Liver (tissue), 9 donors: ENCODE measurements around the gene HTR6. TPM values are rescaled to one million over a fixed set of nuclear protein-coding genes. Genes with fewer than 3 reads are reported as not detected.

Source experiments
- DNase-seq: peaks from one replicate; pipeline ENCODE4 v3.0.0-alpha.2; 2017; ENCODE audit warnings: low spot score
- H3K27ac ChIP-seq, 2 donors: one replicate each; pipeline ENCODE4 v1.7.0; 2013; ENCODE audit warnings: inconsistent platforms in 2 of 2, low read length in 2 of 2, control low read depth in 1 of 2, low read depth in 1 of 2, mild to moderate bottlenecking in 1 of 2
- H3K27me3 ChIP-seq, 4 donors: one replicate each; pipeline versions ENCODE4 v1.6.1 to v1.7.0; 2013; ENCODE audit warnings: low read length in 3 of 4, inconsistent platforms in 1 of 4, mild to moderate bottlenecking in 1 of 4, moderate library complexity in 1 of 4; ENCODE audit not compliant: control insufficient read depth in 4 of 4, insufficient read depth in 4 of 4
- H3K36me3 ChIP-seq, 4 donors: one replicate each; pipeline versions ENCODE4 v1.6.1 to v1.7.0; 2013; ENCODE audit warnings: low read length in 3 of 4, mild to moderate bottlenecking in 3 of 4, low read depth in 1 of 4, moderate library complexity in 1 of 4; ENCODE audit not compliant: control insufficient read depth in 4 of 4, insufficient read depth in 3 of 4
- H3K4me1 ChIP-seq, 4 donors: one replicate each; pipeline versions ENCODE4 v1.6.1 to v1.7.0; 2013; ENCODE audit warnings: low read length in 3 of 4, mild to moderate bottlenecking in 3 of 4, moderate library complexity in 1 of 4; ENCODE audit not compliant: control insufficient read depth in 4 of 4, insufficient read depth in 4 of 4
- H3K4me3 ChIP-seq, 3 donors: one replicate each; pipeline versions ENCODE4 v1.6.1 to v1.7.0; 2013; ENCODE audit warnings: low read length in 3 of 3, control low read depth in 1 of 3, low read depth in 1 of 3, mild to moderate bottlenecking in 1 of 3
- H3K9ac ChIP-seq, 2 donors: one replicate each; pipeline ENCODE4 v1.7.0; 2013; ENCODE audit warnings: low read length in 2 of 2, mild to moderate bottlenecking in 2 of 2, moderate library complexity in 2 of 2, control low read depth in 1 of 2, low read depth in 1 of 2
- H3K9me3 ChIP-seq, 4 donors: one replicate each; pipeline versions ENCODE4 v1.6.1 to v1.7.0; 2013; ENCODE audit warnings: low read length in 3 of 4; ENCODE audit not compliant: control insufficient read depth in 4 of 4
- ATF3 ChIP-seq: IDR thresholded peaks from 2 replicates; pipeline ENCODE4 v1.6.1; 2016; ENCODE audit warnings: antibody characterized with exemption
- CTCF ChIP-seq: fragments of 150-350 bp; IDR thresholded peaks from 2 replicates; pipeline ENCODE4 v1.5.1; 2017; ENCODE audit warnings: improper control_type of control experiment, low read depth, low read length; ENCODE audit not compliant: missing input control
- EGR1 ChIP-seq, 2 donors: IDR thresholded peaks; 2 replicates each; pipeline ENCODE4 v1.6.1; 2016 to 2018; ENCODE audit warnings: antibody characterized with exemption in 2 of 2, low read depth in 2 of 2
- FOXA1 ChIP-seq: IDR thresholded peaks from 2 replicates; pipeline ENCODE4 v1.6.1; 2016; ENCODE audit warnings: antibody characterized with exemption
- FOXA2 ChIP-seq: IDR thresholded peaks from 2 replicates; pipeline ENCODE4 v1.6.1; 2016; ENCODE audit warnings: antibody characterized with exemption
- GABPA ChIP-seq, 2 donors: IDR thresholded peaks in 1 of 2; conservative IDR thresholded peaks in 1 of 2; 2 replicates each; pipeline ENCODE4 v1.6.1; 2016; ENCODE audit warnings: antibody characterized with exemption in 2 of 2, mild to moderate bottlenecking in 1 of 2, moderate library complexity in 1 of 2
- HNF4A ChIP-seq, 2 donors: conservative IDR thresholded peaks; 2 replicates each; pipeline ENCODE4 v1.6.1; 2016; ENCODE audit warnings: antibody characterized with exemption in 2 of 2, mild to moderate bottlenecking in 2 of 2
- HNF4G ChIP-seq: IDR thresholded peaks from 2 replicates; pipeline ENCODE4 v1.6.1; 2016; ENCODE audit warnings: antibody characterized with exemption
- JUND ChIP-seq, 2 donors: IDR thresholded peaks; 2 replicates each; pipeline ENCODE4 v1.6.1; 2016; ENCODE audit warnings: antibody characterized with exemption in 2 of 2
- MAX ChIP-seq: IDR thresholded peaks from 2 replicates; pipeline ENCODE4 v1.6.1; 2016; ENCODE audit warnings: antibody characterized with exemption
- NR2F2 ChIP-seq: IDR thresholded peaks from 2 replicates; pipeline ENCODE4 v1.6.1; 2016; ENCODE audit warnings: antibody characterized with exemption
- RAD21 ChIP-seq, 2 donors: IDR thresholded peaks; 2 replicates each; pipeline ENCODE4 v1.6.1; 2016; ENCODE audit warnings: antibody characterized with exemption in 2 of 2, mild to moderate bottlenecking in 2 of 2
- REST ChIP-seq: IDR thresholded peaks from 2 replicates; pipeline ENCODE4 v1.6.1; 2016; ENCODE audit warnings: antibody characterized with exemption, mild to moderate bottlenecking
- RXRA ChIP-seq, 2 donors: IDR thresholded peaks; 2 replicates each; pipeline ENCODE4 v1.6.1; 2017 to 2018; ENCODE audit warnings: antibody characterized with exemption in 2 of 2, mild to moderate bottlenecking in 1 of 2
- SP1 ChIP-seq: IDR thresholded peaks from 2 replicates; pipeline ENCODE4 v1.6.1; 2018; ENCODE audit warnings: antibody characterized with exemption, mild to moderate bottlenecking
- TAF1 ChIP-seq: conservative IDR thresholded peaks from 2 replicates; pipeline ENCODE4 v1.6.1; 2016; ENCODE audit warnings: antibody characterized with exemption, mild to moderate bottlenecking
- YY1 ChIP-seq: IDR thresholded peaks from 2 replicates; pipeline ENCODE4 v1.6.1; 2016; ENCODE audit warnings: antibody characterized with exemption, mild to moderate bottlenecking
- WGBS: extraction: QIAGEN DNeasy Blood & Tissue Kit; methylation state at CpG from one replicate; pipeline ENCODE4 v1.1.7; 2013; 5-methylcytosine and 5-hydroxymethylcytosine counted together
- polyA plus RNA-seq, 2 donors: library from polyadenylated mRNA; stranded (reverse) in 1 of 2; unstranded in 1 of 2; fragments of 200-250 nt in 1 of 2; fragments of >200 nt in 1 of 2; fragmentation: Nextera tagmentation in 1 of 2; extraction: Ambion mirVana in 1 of 2; gene quantifications; one replicate each; pipeline versions ENCODE4 v1.2.1 to v1.2.3, GENCODE V29; 2013 to 2015
- total RNA-seq, 2 donors: library from RNA; depleted of rRNA; stranded (reverse); fragments of >200 nt; gene quantifications; one replicate each; pipeline ENCODE4 v1.2.3, GENCODE V29; 2014
- TF ChIP-seq, protein P1 (sequence below): IDR thresholded peaks from 2 replicates; pipeline ENCODE4 v1.6.1; 2016; ENCODE audit warnings: antibody characterized with exemption
- donor health status: healthy.
- donor health status: healthy.
- donor health status: healthy.
- donor health status: healthy.
- donor health status: healthy.

HTR6 gene
- total and polyA plus RNA-seq, 4 donors, result not detected

- 65% methylated on average over 2 of the region's 2 CpGs for WGBS
- no peak for DNase-seq
- H3K27ac ChIP-seq, result no peak overlapping the region
- H3K27me3 ChIP-seq, result no peaks in the 10 kb centered on the region
- no peak overlapping the region for H3K4me3 ChIP-seq
- no peak overlapping the region for H3K9ac ChIP-seq
- peaks cover 2 to 14% (median 8%) of the 10 kb centered on the region in 4 donors for H3K4me1 ChIP-seq
- no peaks in the 10 kb centered on the region for H3K9me3 ChIP-seq
- peaks cover 0 to 3% (median 2%) of the 10 kb centered on the region in 4 donors for H3K36me3 ChIP-seq
- TF ChIP-seq FOXA2 (no peak), SP1 (no peak), HNF4G (no peak), HNF4A (conservative IDR thresholded peaks at IDR 0.05) (no peak), MAX (no peak), JUND (IDR thresholded peaks at IDR 0.05) (no peak), CTCF (no peak), EGR1 (IDR thresholded peaks at IDR 0.05; ENCODE audit: low read depth in 2 of 2) (no peak), GABPA (IDR thresholded peaks at IDR 0.05 in 1 of 2, conservative IDR thresholded peaks at IDR 0.05 in 1 of 2) (no peak)
Observed at GRCh38 chr1:19616489-19616888, 48.2 kb upstream of the HTR6 start.

GRCh38 chr1:19617376-19617775, 47.3 kb upstream of the HTR6 start:
- Histone ChIP-seq H3K27ac (no peak overlapping the region), H3K27me3 (no peaks in the 10 kb centered on the region), H3K4me3 (no peak overlapping the region), H3K9me3 (no peaks in the 10 kb centered on the region), H3K9ac (no peak overlapping the region), H3K4me1 (peaks cover under 1 to 14% (median 8%) of the 10 kb centered on the region in 4 donors), H3K36me3 (peaks cover 0 to 3% (median 2%) of the 10 kb centered on the region in 4 donors)
- 88% methylated on average over 3 of the region's 3 CpGs for WGBS
- DNase-seq, result no peak
- no peak for TF ChIP-seq FOXA1
- TF ChIP-seq TAF1, result no peak
- no peak for TF ChIP-seq GABPA (IDR thresholded peaks at IDR 0.05 in 1 of 2, conservative IDR thresholded peaks at IDR 0.05 in 1 of 2)
- TF ChIP-seq RXRA (IDR thresholded peaks at IDR 0.05), result no peak
- TF ChIP-seq SP1, result no peak
- no peak for TF ChIP-seq YY1
- no peak for TF ChIP-seq CTCF
- TF ChIP-seq RAD21 (IDR thresholded peaks at IDR 0.05), result no peak
- TF ChIP-seq EGR1 (IDR thresholded peaks at IDR 0.05; ENCODE audit: low read depth in 2 of 2), result no peak
- no peak for TF ChIP-seq ATF3
- TF ChIP-seq JUND (IDR thresholded peaks at IDR 0.05), result no peak
- TF ChIP-seq MAX, result no peak
- TF ChIP-seq, protein P1, sequence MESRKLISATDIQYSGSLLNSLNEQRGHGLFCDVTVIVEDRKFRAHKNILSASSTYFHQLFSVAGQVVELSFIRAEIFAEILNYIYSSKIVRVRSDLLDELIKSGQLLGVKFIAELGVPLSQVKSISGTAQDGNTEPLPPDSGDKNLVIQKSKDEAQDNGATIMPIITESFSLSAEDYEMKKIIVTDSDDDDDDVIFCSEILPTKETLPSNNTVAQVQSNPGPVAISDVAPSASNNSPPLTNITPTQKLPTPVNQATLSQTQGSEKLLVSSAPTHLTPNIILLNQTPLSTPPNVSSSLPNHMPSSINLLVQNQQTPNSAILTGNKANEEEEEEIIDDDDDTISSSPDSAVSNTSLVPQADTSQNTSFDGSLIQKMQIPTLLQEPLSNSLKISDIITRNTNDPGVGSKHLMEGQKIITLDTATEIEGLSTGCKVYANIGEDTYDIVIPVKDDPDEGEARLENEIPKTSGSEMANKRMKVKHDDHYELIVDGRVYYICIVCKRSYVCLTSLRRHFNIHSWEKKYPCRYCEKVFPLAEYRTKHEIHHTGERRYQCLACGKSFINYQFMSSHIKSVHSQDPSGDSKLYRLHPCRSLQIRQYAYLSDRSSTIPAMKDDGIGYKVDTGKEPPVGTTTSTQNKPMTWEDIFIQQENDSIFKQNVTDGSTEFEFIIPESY, result no peak
- TF ChIP-seq REST, result no peak
- TF ChIP-seq NR2F2, result no peak
- no peak for TF ChIP-seq HNF4G
- TF ChIP-seq HNF4A (conservative IDR thresholded peaks at IDR 0.05), result no peak
